GM23338 (cell line): Measurements from ENCODE around the gene GRID1.

Experiments used
- EZH2 ChIP-seq: fragments of 200-600 bp; sonication (generic); IDR thresholded peaks from one replicate; pipeline ENCODE4 v1.8.0; 2017; ENCODE audit warnings: antibody characterized with exemption, mild to moderate bottlenecking, low read depth; ENCODE audit not compliant: unreplicated experiment
- POLR2AphosphoS5 ChIP-seq: IDR thresholded peaks from 2 replicates; pipeline ENCODE4 v1.6.1; 2016; ENCODE audit warnings: antibody characterized with exemption, low read depth
- REST ChIP-seq: IDR thresholded peaks from one replicate; pipeline ENCODE4 v1.6.1; 2018; ENCODE audit warnings: antibody characterized with exemption; ENCODE audit not compliant: unreplicated experiment

- no peak for TF ChIP-seq EZH2
- no peak for TF ChIP-seq REST
- TF ChIP-seq POLR2AphosphoS5: peak; percentile 28; the same call in 1 of the 2 replicates
Measured at GRCh38 chr10:86399879-86400704, 33.5 kb upstream of the GRID1 start.
